ENCODE data around the gene SLC35F1.

SLC35F1 gene

DNA sequence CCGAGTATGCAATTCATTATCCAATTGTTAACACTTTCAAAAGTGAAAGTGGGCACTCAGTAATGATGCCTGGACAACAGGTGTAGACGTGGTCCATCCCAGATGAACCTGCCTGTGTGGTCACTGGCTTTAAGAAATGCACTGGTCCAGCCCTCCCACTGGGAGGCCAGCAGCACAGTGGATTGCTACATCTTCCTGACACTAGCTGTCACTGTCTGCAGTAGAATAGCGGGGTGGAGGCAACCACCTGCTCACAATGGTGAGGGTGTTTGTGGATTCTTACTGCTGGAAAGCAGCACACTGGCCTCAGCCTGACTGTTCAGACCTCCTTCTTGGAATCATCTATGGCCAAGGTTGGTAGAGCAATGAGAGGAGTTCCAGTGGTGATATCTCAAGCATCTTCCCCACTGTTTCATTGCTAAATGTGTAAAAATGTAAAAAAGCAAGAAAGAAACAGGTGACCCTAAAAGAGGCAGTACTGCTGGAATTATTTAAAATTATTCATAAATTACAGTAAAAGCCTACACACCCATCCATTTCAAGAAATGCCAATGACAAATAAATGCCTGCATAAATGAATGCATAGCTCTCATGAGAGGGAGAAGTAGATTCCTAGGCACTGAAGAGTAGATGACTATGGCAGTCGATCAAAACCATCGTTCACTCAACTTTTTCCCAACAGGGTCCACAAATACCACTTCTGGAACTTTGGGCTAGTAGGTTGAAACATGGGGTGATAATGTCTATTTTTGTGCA, 413.0 kb downstream of the SLC35F1 start:
- no peak for DNase-seq

DNA sequence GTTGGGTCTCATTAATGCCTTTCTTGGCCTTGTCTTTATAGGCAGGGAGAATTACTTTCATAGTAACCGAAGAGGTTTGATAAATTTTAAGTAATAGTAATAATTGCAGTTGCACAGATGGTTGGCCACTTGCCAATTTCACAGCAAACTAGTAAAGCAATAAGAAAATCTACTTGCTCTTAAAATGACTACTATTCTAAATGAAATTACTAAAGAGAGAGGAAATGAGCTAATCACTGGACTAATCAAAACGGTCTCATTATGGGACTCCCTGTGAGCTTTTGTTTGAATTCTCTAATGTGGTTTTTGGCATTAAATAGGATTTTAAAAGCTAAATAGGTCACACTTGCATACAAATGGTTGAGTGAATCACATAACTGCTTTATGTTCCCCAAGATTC, 413.6 kb downstream of the SLC35F1 start:
- no peak for DNase-seq

DNA sequence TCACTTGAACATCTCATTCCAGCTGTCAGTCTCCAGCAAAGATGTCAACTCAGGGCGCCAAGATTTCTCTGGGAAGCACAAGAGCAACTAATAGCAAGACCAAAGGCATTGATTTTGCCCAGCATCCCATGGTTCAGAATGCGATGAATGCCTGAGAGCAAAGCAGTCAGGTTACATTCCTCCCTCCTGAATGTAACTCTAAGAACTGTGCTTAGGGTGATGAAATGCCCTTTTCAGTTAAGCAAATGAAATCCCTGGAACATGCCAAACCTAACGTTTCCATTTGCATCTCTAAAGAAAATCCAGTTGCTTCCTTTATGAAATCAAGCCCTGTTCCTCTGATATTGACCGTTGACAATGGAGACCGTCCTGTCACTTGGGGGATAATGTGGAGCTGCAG, 417.1 kb downstream of the SLC35F1 start:
- DNase-seq: no peak

DNA sequence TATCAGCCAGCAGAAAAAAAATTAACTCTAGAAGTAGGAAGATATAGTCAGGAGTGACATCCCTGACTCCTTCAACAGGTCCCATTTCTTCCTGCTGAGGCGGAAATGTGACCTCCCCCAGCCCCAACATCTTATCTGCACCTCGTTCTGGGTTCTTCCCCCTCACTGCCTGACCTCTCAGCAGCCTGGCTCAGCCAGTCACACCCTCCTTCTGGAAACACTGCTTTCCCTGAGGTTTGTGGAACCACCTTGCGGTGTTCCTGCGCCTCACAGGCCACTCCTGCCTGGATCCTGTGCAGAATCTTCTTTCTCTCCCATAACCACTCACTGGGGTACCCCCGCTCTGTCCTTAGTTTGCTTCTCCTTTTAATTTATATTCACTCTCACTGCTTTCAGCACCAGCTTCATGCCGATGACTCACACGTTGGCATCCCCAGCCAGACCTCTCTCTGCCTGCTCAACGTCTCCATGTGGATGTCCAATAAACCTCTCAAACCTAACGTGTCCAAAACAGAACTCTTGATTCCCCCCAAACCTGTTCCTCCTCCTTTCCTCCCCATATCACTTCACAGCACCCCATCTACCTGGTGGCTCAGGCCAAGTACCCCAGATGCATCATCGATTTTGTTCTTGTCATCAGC, 418.3 kb downstream of the SLC35F1 start:
- DNase-seq: peak; percentile 53

DNA sequence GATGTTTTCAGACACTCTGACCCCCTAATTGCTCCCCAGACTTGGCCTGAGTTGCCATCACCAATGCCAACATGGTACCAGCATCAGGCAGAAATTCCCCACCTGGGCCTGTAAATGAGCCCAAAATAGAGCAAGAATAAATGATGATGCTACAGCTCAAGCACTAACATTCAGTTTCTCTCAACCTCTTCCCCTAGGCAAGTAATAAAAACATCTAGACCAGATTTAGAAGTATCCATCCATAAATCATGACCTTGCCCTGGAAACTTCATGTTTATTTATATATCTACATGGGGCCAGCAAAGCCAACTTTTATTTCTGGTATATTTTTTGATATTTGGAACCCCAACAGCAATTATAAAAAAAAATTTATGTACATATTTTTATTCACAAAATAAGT, 419.6 kb downstream of the SLC35F1 start:
- no peak for DNase-seq

DNA sequence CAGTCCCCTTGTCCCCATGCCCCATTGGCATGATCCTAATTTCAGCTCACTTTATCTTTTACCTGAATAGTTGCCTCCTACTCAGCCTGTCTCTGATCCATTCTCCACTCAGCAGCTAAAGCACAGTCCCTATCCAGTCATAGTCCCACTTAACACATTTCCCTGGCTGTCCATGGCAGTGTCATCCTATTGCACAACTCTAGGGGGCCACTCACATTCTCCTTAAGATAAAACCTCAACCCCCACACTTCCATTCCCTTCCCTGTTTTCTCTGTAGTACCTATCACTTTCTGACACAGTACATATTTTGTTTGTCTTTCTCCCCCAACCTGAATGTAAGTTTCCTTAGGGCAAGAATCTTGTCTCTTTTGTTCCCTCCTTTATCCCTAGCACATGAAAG, 420.2 kb downstream of the SLC35F1 start:
- DNase-seq: no peak

DNA sequence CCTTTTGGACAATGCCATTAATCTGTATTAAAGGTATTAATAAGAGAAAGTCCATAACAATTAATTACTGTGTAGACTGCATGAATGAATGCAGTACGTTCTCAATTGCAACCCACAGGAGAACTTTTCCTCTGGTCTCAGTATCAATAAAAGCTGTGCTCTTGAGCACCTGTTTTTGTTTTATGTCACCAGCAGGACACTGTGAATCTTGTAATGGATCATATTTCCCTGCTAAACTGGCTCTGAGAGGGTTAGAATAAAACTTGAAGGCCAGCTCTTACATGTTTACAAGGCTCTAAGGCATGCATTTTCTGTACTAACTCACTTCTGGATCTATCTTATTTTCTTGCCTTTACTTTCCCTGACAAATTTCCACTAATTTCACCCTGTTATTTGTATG, 426.7 kb downstream of the SLC35F1 start:
- no peak for DNase-seq

DNA sequence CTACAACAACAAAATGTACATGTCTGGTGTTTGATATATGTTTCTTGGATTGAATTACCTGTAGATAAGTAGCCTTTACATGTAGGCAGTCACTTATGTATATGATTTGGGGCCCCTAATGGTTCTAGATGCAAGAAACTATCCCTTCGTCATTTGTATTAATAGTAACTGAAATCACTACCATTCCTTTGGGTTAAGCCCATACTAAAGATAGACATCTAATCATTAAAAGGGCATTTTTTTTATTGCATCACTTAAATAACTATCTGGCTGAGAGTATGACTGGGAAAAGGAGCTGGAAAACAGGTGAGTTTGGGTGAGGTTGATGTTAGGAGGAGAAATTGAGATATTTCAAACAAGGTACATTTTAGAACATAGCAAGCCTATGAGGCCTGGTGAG, 427.6 kb downstream of the SLC35F1 start:
- no peak for DNase-seq

DNA sequence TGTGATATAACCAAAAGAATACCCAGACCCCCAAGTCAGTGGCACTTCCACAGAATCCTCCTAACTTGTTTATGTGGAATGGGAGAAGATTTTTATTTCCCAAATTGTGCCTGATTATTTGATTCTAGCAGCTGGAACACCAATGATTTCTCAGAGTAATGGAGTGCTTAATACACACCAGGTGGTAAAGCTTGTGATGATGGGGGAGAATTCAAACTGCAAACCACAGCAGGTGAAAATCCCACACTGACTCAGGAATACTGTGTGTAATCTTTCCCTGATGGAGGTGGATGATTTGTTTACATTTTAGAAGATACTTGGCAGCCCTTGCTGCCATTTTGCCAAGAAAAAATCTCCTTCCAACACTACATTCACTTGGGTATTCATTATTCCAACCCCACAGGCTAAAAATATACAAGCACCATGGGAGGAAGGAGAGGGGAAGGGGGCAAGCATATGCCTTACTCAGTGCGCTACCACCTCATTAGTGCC, 428.3 kb downstream of the SLC35F1 start:
- no peak for DNase-seq

DNA sequence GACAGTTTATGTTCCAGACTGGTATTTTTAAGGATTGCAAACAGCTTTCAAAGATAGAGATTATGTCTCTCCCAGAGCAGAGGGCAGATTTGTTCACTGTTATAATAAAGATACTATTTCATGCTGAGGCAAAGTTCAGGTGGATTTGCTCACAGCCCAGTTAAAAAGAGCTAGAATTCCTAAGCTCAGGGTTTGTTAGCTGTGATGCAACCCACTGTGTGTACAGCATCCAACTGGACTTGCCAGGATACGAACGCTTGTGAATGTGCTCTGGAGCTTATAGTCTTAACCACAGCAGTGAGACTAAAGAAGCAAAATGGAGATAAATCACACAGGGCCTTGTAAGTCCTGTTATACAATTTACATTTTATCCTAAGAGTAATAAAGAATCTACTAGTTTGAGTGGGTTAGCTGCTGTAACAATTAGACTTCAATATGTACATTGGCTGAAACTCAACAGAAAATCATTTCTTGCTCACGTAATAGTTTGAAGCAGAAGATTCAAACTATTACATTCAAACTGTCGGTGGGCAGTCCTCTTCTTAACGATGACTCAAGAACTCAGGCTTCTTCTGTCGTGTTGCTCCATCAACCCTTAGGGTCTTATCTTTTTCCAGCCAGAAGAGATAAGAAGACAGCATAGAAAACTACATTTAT, 437.1 kb downstream of the SLC35F1 start:
- no peak for DNase-seq

DNA sequence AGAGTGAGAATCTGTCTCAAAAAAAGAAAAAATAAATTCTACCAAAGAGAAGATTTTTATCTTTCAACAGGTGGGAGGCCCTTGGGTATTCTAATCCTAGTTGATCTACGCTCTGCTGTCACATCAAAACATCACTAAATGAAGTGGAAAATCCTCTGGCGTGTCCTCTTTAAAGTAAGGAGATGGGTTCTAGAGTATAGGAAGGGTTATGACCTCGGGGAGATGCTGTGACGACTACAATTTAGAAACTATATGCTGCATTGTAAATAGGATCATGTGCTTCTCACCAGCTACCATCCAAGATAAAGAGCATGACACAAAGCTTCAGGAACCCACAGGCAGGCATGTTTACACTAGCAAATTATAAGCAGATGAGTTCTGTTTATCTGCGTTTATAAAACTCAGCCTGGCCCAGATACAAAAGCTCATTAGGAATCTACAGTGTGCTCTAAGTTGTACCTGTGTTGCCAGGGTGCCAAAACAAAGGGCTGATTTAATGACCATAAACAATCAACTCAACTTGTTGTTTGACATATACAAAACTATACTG, 443.9 kb downstream of the SLC35F1 start:
- DNase-seq: no peak

DNA sequence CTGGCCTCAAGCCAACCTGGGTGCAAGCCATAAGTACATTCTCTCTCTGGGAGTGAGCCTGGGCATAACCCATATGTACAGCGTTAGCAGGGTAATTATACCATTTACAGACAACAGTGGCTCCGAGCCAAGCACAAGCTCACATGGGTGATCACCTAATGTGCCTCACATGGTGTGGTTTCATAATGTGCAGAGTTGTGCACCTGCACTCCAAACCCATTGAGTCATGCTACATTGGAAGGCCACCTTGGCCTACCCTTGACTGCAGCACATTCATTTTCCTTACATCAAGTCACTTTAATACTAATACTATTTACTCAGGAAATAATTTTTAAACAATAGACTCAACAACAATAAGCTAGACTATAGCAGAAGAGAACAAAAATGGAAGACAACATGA, 446.5 kb downstream of the SLC35F1 start:
- DNase-seq: no peak

DNA sequence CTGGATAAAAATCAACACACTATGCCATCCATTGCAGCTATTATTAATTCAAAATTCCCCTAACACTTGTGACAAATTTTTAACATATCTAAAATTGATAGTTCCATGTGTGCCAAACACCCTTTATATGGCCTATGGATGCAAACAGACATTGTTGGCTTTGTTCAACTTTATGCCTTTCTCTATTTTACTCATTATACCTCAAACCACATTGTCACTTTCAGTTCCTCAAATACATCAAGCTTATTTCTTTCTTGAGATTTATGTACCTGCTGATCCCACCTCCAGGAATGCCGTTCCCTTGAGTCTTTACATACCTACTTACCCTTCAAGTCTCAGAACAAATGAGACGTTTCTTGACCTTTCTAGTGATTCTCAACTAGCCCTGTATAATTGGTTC, 447.6 kb downstream of the SLC35F1 start:
- DNase-seq: no peak

DNA sequence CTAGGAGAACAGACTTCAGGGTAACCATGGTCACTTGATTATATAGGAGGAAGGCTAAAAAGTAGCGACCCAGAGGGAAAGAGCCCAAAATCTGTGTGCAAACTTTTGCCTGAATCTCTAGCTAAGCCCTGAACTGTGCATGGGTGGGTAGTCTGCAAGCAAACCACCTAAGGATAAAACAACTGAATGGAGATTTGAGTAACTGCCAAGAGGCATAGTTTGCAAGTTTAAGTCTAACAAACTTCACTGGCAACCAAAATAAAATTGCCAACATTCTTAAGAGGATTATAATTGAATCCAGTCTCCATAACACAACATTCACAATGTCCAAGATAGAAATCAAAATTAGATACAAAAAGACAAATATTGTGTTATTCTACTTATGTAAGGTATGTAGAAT, 449.0 kb downstream of the SLC35F1 start:
- DNase-seq: no peak

DNA sequence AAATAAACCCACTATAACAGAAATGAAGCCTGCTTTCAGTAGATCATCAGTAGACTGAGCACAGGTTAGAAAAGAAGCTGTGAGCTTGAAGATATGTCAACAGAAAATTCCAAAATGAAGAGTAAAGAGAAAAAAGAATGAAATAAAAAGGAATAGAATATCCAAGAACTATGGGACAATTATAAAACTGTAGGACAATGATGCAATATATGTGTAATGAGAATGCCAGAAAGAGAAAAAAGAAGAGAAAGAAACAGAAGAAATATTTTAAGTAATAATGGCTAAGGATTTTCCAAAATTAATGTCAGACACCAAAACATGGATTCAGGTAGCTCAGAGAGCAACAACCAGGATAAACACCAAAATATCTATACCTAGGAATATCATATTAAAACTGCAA, 449.6 kb downstream of the SLC35F1 start:
- no peak for DNase-seq

Data from NCI-H226 (cell line).